IMR-90 (cell line): ENCODE data around the gene OR6K3. TPM values are rescaled to one million over a fixed set of nuclear protein-coding genes. Genes with fewer than 3 reads are reported as not detected.

Source experiments
- ATAC-seq: fragments of 200-7000 bp; cut with Tn5 transposase; 2 replicates; pipeline ENCODE4 v1.9.1; 2020; ENCODE audit warnings: low read depth, mild to moderate bottlenecking, moderate library complexity
- BruUV-seq: library from RNA; stranded (reverse); fragments of 400-500 nt; replicated peaks from 2 replicates; lab custom pipeline; 2021; lab: Mats Ljungman, UMichigan
- CTCF ChIA-PET: fragments of 300-600 bp; formaldehyde crosslinking; extraction: SDS; loops from one replicate; lab custom pipeline; 2021; ENCODE audit warnings: antibody characterized with exemption; lab: Yijun Ruan, JAX
- POLR2A ChIA-PET: fragments of 300-600 bp; sonication (Branson Sonifier 250); formaldehyde crosslinking; loops from one replicate; lab custom pipeline; 2022; ENCODE audit warnings: antibody characterized with exemption; ENCODE audit not compliant: unreplicated experiment; lab: Charles Lee
- DNase-seq: peaks from one replicate; pipeline ENCODE4 v3.0.0; 2013
- H2AFZ ChIP-seq: replicated peaks from 2 replicates; pipeline ENCODE3; 2013; ENCODE audit warnings: low read length, mild to moderate bottlenecking; ENCODE audit not compliant: poor library complexity
- H2AK5ac ChIP-seq: 2 replicates; pipeline ENCODE4 v1.6.1; 2013; ENCODE audit warnings: low read depth, low read length, inconsistent platforms
- H2AK9ac ChIP-seq: replicated peaks from 2 replicates; pipeline ENCODE3; 2013; ENCODE audit warnings: mild to moderate bottlenecking, low read depth, low read length, moderate library complexity; ENCODE audit not compliant: poor library complexity
- H2BK120ac ChIP-seq: 2 replicates; pipeline ENCODE4 v1.6.1; 2013; ENCODE audit warnings: low read depth, low read length, inconsistent platforms
- H2BK15ac ChIP-seq: 3 replicates; pipeline ENCODE4 v1.6.1; 2013; ENCODE audit warnings: low read depth, low read length, inconsistent platforms
- H2BK20ac ChIP-seq: 2 replicates; pipeline ENCODE4 v1.6.1; 2013; ENCODE audit warnings: low read depth, mild to moderate bottlenecking, inconsistent platforms, low read length, moderate library complexity
- H2BK5ac ChIP-seq: 2 replicates; pipeline ENCODE4 v1.6.1; 2013; ENCODE audit warnings: mild to moderate bottlenecking, low read depth, low read length, inconsistent platforms; ENCODE audit not compliant: poor library complexity, severe bottlenecking
- H3K14ac ChIP-seq: replicated peaks from 2 replicates; pipeline ENCODE4 v1.6.1; 2013; ENCODE audit warnings: low read depth, low read length, inconsistent platforms
- H3K18ac ChIP-seq: 2 replicates; pipeline ENCODE4 v1.6.1; 2013; ENCODE audit warnings: low read depth, low read length, control low read depth
- H3K23ac ChIP-seq: 2 replicates; pipeline ENCODE4 v1.6.1; 2013; ENCODE audit warnings: low read depth, low read length, inconsistent platforms
- H3K27ac ChIP-seq: 2 replicates; pipeline ENCODE4 v1.5.1; 2013; ENCODE audit warnings: mild to moderate bottlenecking, control low read depth, low read length; ENCODE audit not compliant: insufficient read depth
- H3K27me3 ChIP-seq: 2 replicates; pipeline ENCODE4 v1.6.1; 2013; ENCODE audit warnings: low read length; ENCODE audit not compliant: control insufficient read depth, insufficient read depth
- H3K36me3 ChIP-seq: 2 replicates; pipeline ENCODE4 v1.6.1; 2013; ENCODE audit warnings: low read length, mixed read lengths; ENCODE audit not compliant: control insufficient read depth, insufficient read depth
- H3K4ac ChIP-seq: 2 replicates; pipeline ENCODE4 v1.6.1; 2013; ENCODE audit warnings: low read depth, low read length, inconsistent platforms
- H3K4me1 ChIP-seq: 2 replicates; pipeline ENCODE4 v1.6.1; 2013; ENCODE audit warnings: low read length, mixed read lengths; ENCODE audit not compliant: control insufficient read depth, insufficient read depth
- H3K4me2 ChIP-seq: 2 replicates; pipeline ENCODE4 v1.6.1; 2013; ENCODE audit warnings: low read depth, mild to moderate bottlenecking, control low read depth, low read length, moderate library complexity
- H3K4me3 ChIP-seq: 2 replicates; pipeline ENCODE4 v1.5.1; 2013; ENCODE audit warnings: low read depth, mild to moderate bottlenecking, control low read depth, low read length, moderate library complexity; ENCODE audit not compliant: insufficient read depth
- H3K56ac ChIP-seq: 2 replicates; pipeline ENCODE4 v1.6.1; 2013; ENCODE audit warnings: low read length, inconsistent platforms; ENCODE audit not compliant: insufficient read depth; ENCODE audit errors: extremely low read depth
- H3K79me1 ChIP-seq, 2 experiments: 2 replicates each; pipeline ENCODE4 v1.6.1; 2013; ENCODE audit warnings: low read length in 2 of 2, inconsistent platforms in 1 of 2, low read depth in 1 of 2
- H3K9ac ChIP-seq: 2 replicates; pipeline ENCODE4 v1.6.1; 2013; ENCODE audit warnings: low read depth, low read length, control low read depth
- H3K9me1 ChIP-seq: 2 replicates; pipeline ENCODE4 v1.6.1; 2013; ENCODE audit warnings: low read length, inconsistent platforms; ENCODE audit not compliant: insufficient read depth
- H3K9me3 ChIP-seq: 2 replicates; pipeline ENCODE4 v1.6.1; 2013; ENCODE audit warnings: low read length; ENCODE audit not compliant: control insufficient read depth, insufficient read depth
- H4K20me1 ChIP-seq: 2 replicates; pipeline ENCODE4 v1.6.1; 2013; ENCODE audit warnings: low read length, inconsistent platforms; ENCODE audit not compliant: insufficient read depth
- H4K5ac ChIP-seq: 2 replicates; pipeline ENCODE4 v1.6.1; 2013; ENCODE audit warnings: mild to moderate bottlenecking, low read depth, low read length, control low read depth
- H4K8ac ChIP-seq, 2 experiments: 2 replicates each; pipeline ENCODE4 v1.6.1; 2013; ENCODE audit warnings: low read depth in 2 of 2, low read length in 2 of 2, control low read depth in 1 of 2, inconsistent platforms in 1 of 2
- H4K91ac ChIP-seq: 2 replicates; pipeline ENCODE4 v1.6.1; 2013; ENCODE audit warnings: low read depth, low read length, inconsistent platforms; ENCODE audit not compliant: insufficient read depth
- SMC3 ChIP-seq: fragments of 150-350 bp; IDR thresholded peaks from 2 replicates; pipeline ENCODE4 v1.6.1; 2016; ENCODE audit warnings: low read depth, mild to moderate bottlenecking, antibody characterized with exemption, low read length, moderate library complexity
- WGBS, 2 experiments: methylation state at CpG; one replicate each; pipeline versions ENCODE4 v1.1.5 to v1.1.7; 2013; ENCODE audit warnings: missing lambda C conversion rate in 2 of 2; ENCODE audit not compliant: insufficient read length in 1 of 2; ENCODE audit errors: extremely low coverage in 2 of 2; 5-methylcytosine and 5-hydroxymethylcytosine counted together
- dilution Hi-C: fragments of 300-500 bp; cut with HindIII; formaldehyde crosslinking; loops from one replicate; pipeline ENCODE4 v1.14.3; 2018; ENCODE audit warnings: low sequenced_read_pairs; ENCODE audit not compliant: unreplicated experiment
- in situ Hi-C: fragments of 300-500 bp; cut with MboI; formaldehyde crosslinking; loops from 3 replicates; pipeline ENCODE4 v1.14.3; 2019; ENCODE audit warnings: low sequenced_read_pairs, inconsistent platforms, mixed read lengths
- intact Hi-C: fragments of 100-400 bp; cut with micrococcal nuclease; formaldehyde crosslinking; loops from 2 replicates; pipeline ENCODE4 v1.10.0; 2022
- polyA plus RNA-seq, 3 experiments: library from polyadenylated mRNA; depleted of rRNA; stranded (reverse); fragments of >200 nt; gene quantifications; 2 replicates each; pipeline ENCODE4 v1.2.3, GENCODE V29; 2012; ENCODE audit warnings: low replicate concordance in 1 of 3
- total RNA-seq: library from RNA; depleted of rRNA; stranded (reverse); fragments of >200 nt; gene quantifications from 2 replicates; pipeline ENCODE4 v1.2.3, GENCODE V29; 2012

OR6K3 gene
- total and polyA plus RNA-seq, 2 of the 4 experiments (the other 2 are of a cell fraction) = not detected

- H2AFZ ChIP-seq = no peak overlapping the region
- no CpG with 5 or more reads among the region's 5 CpGs for WGBS, 2 experiments
- no peak overlapping the region for H2BK5ac ChIP-seq
- ChIA-PET POLR2A (no interaction called here), CTCF (no interaction called here)
- no peak for DNase-seq
- H3K36me3 ChIP-seq = no peaks in the 10 kb centered on the region
- H3K27me3 ChIP-seq = no peaks in the 10 kb centered on the region
- no peak overlapping the region for H4K5ac ChIP-seq
- H3K18ac ChIP-seq = no peak overlapping the region
- no peak for TF ChIP-seq SMC3
- H2BK120ac ChIP-seq = no peak overlapping the region
- no peak overlapping the region for H2AK5ac ChIP-seq
- intact Hi-C loops = no loop called here
- H3K9ac ChIP-seq = no peak overlapping the region
- no peaks in the 10 kb centered on the region for H4K20me1 ChIP-seq
- H2BK15ac ChIP-seq = no peak overlapping the region
- BruUV-seq = no TSS peak
- H3K4me3 ChIP-seq = no peak overlapping the region
- no peak overlapping the region for H3K4me2 ChIP-seq
- H3K9me1 ChIP-seq = no peaks in the 10 kb centered on the region
- no peak overlapping the region for H3K4ac ChIP-seq
- no peak overlapping the region for H3K27ac ChIP-seq
- H3K4me1 ChIP-seq = no peaks in the 10 kb centered on the region
- no peak overlapping the region for H3K23ac ChIP-seq
- no peak overlapping the region for H3K14ac ChIP-seq
- H4K8ac ChIP-seq = no peak overlapping the region
- H4K91ac ChIP-seq = no peak overlapping the region
- H3K79me1 ChIP-seq = no peaks in the 10 kb centered on the region
- no peak overlapping the region for H2AK9ac ChIP-seq
- H3K9me3 ChIP-seq = no peaks in the 10 kb centered on the region
- ATAC-seq = no peak
- no peak overlapping the region for H3K56ac ChIP-seq
- in situ Hi-C loops = no loop called here
- H2BK20ac ChIP-seq = no peak overlapping the region
- dilution Hi-C loops = no loop called here
These were observed 3.9 kb upstream of the OR6K3 start for GRCh38 chr1:158724442-158724841.
